NCI-H526 (cell line): ENCODE data around the gene CCDC97.
A peak's percentile ranks its signal among the peaks of the same experiment; 100 is the strongest.

Source experiments
- DNase-seq, 2 experiments: peaks; one replicate each; lab custom pipeline; 2025; lab: John Stamatoyannopoulos, UW

The CCDC97 gene

GRCh38 chr19:41320185-41320518 is 10.2 kb downstream of the CCDC97 start:
- no peak for DNase-seq

GRCh38 chr19:41320568-41320967 is 10.6 kb downstream of the CCDC97 start:
- no peak for DNase-seq

- DNase-seq: no peak
Measured at GRCh38 chr19:41321204-41321599, 11.2 kb downstream of the CCDC97 start.

GRCh38 chr19:41321600-41322270 is 11.8 kb downstream of the CCDC97 start:
- peak in 1 of 2 experiments; percentile 31 for DNase-seq

- no peak for DNase-seq
Measured at GRCh38 chr19:41322451-41322850, 12.5 kb downstream of the CCDC97 start.

- DNase-seq: no peak
Measured at GRCh38 chr19:41323023-41323422, 13.1 kb downstream of the CCDC97 start.

- DNase-seq: no peak
Measured at GRCh38 chr19:41323430-41324125, 13.6 kb downstream of the CCDC97 start.

- DNase-seq: no peak
Measured at GRCh38 chr19:41324231-41324702, 14.3 kb downstream of the CCDC97 start.

GRCh38 chr19:41324921-41325639 is 15.1 kb downstream of the CCDC97 start:
- no peak for DNase-seq

GRCh38 chr19:41325640-41325946 is 15.6 kb downstream of the CCDC97 start:
- no peak for DNase-seq

GRCh38 chr19:41325947-41326706 is 16.2 kb downstream of the CCDC97 start:
- DNase-seq: peak in 1 of 2 experiments; percentile 40

GRCh38 chr19:41327076-41327575 is 17.2 kb downstream of the CCDC97 start:
- DNase-seq: no peak

GRCh38 chr19:41327576-41328156 is 17.7 kb downstream of the CCDC97 start:
- DNase-seq: peak in 1 of 2 experiments; percentile 67

- no peak for DNase-seq
Measured at GRCh38 chr19:41328157-41328841, 18.3 kb downstream of the CCDC97 start.

- no peak for DNase-seq
Measured at GRCh38 chr19:41328842-41329225, 18.9 kb downstream of the CCDC97 start.

- no peak for DNase-seq
Measured at GRCh38 chr19:41330481-41330880, 20.5 kb downstream of the CCDC97 start.

- peak in 1 of 2 experiments; percentile 42 for DNase-seq
Measured at GRCh38 chr19:41330946-41331678, 21.1 kb downstream of the CCDC97 start.

GRCh38 chr19:41332000-41332399 is 22.0 kb downstream of the CCDC97 start:
- DNase-seq: no peak

GRCh38 chr19:41332468-41332867 is 22.5 kb downstream of the CCDC97 start:
- DNase-seq: no peak

- no peak for DNase-seq
Measured at GRCh38 chr19:41334793-41335192, 24.8 kb downstream of the CCDC97 start.

GRCh38 chr19:41335467-41335866 is 25.5 kb downstream of the CCDC97 start:
- no peak for DNase-seq
